ENCODE results near the gene CHDH.

DNA sequence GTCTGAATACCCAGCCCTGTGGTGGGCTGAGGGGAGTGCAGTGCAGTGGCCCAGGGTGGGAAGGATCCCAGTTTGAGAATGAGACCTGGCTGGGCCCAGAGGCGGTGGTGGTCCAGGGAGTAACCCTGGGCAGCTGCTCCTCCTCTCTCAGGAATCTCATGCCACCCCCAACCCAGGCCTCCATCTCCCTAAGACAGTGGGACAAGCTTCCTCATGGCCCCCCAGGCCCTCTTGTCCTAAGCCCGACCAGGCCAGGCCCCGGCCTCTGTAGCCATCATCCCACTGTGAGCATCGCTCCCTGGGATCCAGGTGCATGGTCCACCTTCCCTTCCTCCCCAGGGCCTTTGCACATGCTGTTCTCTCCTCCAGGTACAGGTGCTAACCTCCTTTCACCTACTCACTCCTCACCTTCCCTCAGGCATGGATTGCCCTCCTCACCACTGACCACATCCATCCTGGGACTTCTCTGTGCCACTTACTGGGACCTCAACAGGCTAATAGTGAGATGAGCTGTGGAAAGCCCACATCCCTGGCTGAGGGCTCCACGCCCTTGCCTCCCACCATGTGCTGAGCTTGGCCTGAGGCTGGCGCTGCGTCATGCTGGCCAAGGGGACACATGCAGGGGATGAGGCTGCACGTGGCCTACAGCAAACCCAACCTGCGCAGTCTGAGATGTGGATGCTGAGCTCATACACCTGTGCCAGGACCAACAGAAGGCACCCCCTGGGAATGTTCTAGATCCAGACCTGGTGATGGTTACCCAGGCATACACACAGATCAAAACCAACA, 9.9 kb downstream of the CHDH start:
- TF ChIP-seq, protein P1, sequence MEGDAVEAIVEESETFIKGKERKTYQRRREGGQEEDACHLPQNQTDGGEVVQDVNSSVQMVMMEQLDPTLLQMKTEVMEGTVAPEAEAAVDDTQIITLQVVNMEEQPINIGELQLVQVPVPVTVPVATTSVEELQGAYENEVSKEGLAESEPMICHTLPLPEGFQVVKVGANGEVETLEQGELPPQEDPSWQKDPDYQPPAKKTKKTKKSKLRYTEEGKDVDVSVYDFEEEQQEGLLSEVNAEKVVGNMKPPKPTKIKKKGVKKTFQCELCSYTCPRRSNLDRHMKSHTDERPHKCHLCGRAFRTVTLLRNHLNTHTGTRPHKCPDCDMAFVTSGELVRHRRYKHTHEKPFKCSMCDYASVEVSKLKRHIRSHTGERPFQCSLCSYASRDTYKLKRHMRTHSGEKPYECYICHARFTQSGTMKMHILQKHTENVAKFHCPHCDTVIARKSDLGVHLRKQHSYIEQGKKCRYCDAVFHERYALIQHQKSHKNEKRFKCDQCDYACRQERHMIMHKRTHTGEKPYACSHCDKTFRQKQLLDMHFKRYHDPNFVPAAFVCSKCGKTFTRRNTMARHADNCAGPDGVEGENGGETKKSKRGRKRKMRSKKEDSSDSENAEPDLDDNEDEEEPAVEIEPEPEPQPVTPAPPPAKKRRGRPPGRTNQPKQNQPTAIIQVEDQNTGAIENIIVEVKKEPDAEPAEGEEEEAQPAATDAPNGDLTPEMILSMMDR (IDR thresholded peaks at IDR 0.05; ENCODE audit: insufficient read depth, low read length, poor library complexity, severe bottlenecking) = no peak
- TF ChIP-seq EZH2phosphoT487 (conservative IDR thresholded peaks at IDR 0.05; ENCODE audit: low read length) = no peak
